SJSA1 (cell line): ENCODE data around the gene UPF3A. TPM values are rescaled to one million over a fixed set of nuclear protein-coding genes. Genes with fewer than 3 reads are reported as not detected.
"Not testable (repeated sequence)": the region's sequence is repeated elsewhere in the genome, so short reads cannot be mapped to it uniquely, and the experiment has no call there.

Experiments used
- DNase-seq, 2 experiments: peaks; one replicate each; pipeline ENCODE4 v3.0.0-alpha.2; 2015 to 2020; ENCODE audit warnings: low spot score in 2 of 2, low read depth in 1 of 2
- H3K27ac ChIP-seq: fragments of 250-450 bp; sonication (Bioruptor Pico); 2 replicates; pipeline ENCODE4 v1.5.1; 2020; ENCODE audit warnings: mild to moderate bottlenecking, moderate library complexity
- H3K27me3 ChIP-seq: fragments of 250-450 bp; sonication (Bioruptor Pico); replicated peaks from 2 replicates; pipeline ENCODE4 v1.5.1; 2020; ENCODE audit warnings: mild to moderate bottlenecking, moderate library complexity
- H3K36me3 ChIP-seq: fragments of 250-450 bp; sonication (Bioruptor Pico); 2 replicates; pipeline ENCODE4 v1.5.1; 2020; ENCODE audit warnings: mild to moderate bottlenecking
- H3K4me1 ChIP-seq: fragments of 250-450 bp; sonication (Bioruptor Pico); replicated peaks from 2 replicates; pipeline ENCODE4 v1.6.1; 2021; ENCODE audit warnings: mild to moderate bottlenecking
- H3K4me3 ChIP-seq: fragments of 250-450 bp; sonication (Bioruptor Pico); 2 replicates; pipeline ENCODE4 v1.5.1; 2020; ENCODE audit warnings: mild to moderate bottlenecking
- H3K9me3 ChIP-seq: fragments of 250-450 bp; sonication (Bioruptor Pico); replicated peaks from 2 replicates; pipeline ENCODE4 v1.5.1; 2020; ENCODE audit warnings: mild to moderate bottlenecking
- total RNA-seq: library from RNA; depleted of rRNA; stranded (reverse); fragments of >200 nt; shearing (Covaris generic); gene quantifications from 2 replicates; pipeline ENCODE4 v1.2.3, GENCODE V29; 2014

Gene UPF3A
- total RNA-seq, 1 experiment from 2014 or later, result 35.2 TPM

DNA sequence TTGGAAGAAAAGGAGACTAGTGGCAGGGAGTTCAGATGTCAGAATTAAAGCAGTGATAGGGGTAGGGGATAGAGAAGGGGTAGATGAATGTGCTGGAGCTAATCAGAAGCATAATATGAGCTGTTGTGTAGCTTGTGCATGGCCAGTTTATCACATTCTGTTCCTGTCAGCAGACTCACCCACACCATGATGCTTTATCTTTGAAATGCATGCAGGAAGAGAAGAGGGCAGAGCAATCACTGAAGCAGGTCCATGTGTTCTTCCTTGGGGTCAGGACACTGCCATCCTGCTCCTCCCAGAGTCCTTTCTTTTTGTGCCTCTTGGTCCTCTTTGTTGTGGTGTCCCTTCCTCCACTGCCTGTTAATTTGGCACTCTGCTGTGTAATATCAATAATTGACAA is 38.7 kb downstream of the UPF3A start:
- H3K36me3 ChIP-seq, result peaks cover 63% of the 10 kb centered on the region
- H3K27ac ChIP-seq, result no peak overlapping the region
- no peak overlapping the region for H3K4me3 ChIP-seq
- no peaks in the 10 kb centered on the region; the same call in 1 of the 2 replicates for H3K9me3 ChIP-seq
- DNase-seq, result no peak
- H3K4me1 ChIP-seq, result peaks cover 21% of the 10 kb centered on the region
- no peaks in the 10 kb centered on the region for H3K27me3 ChIP-seq

DNA sequence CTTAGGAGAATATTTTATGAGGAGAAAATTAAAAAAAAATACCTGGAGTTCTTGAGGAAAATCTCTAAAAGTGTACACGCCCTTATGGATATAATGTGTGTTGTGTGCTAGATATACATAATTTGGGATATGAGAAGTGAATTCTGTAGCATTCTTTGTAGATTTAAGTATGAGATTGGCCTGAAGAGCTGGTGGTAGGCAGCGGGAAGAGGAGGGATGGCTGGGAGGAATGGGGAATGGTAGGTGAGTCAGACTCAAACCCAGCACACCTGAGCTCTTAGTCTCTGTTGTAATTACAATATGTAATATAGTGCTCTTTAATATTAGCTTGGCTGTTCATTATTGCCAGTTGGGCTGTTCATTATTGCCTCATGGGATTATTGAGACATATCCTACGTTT is 39.9 kb downstream of the UPF3A start:
- Histone ChIP-seq H3K36me3 (peaks cover 70% of the 10 kb centered on the region), H3K9me3 (no peaks in the 10 kb centered on the region; the same call in 1 of the 2 replicates), H3K27me3 (no peaks in the 10 kb centered on the region), H3K27ac (no peak overlapping the region), H3K4me1 (peaks cover 16% of the 10 kb centered on the region), H3K4me3 (no peak overlapping the region)
- DNase-seq, result no peak

DNA sequence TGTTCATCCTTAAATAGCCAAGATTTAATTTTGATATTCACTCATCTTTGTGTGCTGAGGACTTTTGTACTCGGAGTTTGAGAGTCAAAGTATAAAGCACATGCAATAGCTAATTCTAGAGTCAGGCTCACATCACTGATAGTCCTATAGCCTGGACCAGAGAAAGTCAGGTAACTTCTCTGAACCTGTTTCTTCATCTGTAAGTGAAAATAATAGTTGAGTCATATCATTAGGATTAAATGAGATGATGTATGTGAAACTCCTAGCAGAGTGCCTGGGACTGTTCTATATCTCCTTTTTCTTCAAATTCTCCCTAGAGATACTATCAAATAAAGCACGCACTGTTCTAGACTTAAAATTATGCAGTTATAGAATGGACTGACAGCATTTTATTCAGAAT is 41.9 kb downstream of the UPF3A start:
- no peaks in the 10 kb centered on the region; the same call in 1 of the 2 replicates for H3K9me3 ChIP-seq
- no peaks in the 10 kb centered on the region for H3K27me3 ChIP-seq
- no peak overlapping the region for H3K27ac ChIP-seq
- H3K4me3 ChIP-seq, result no peak overlapping the region
- H3K36me3 ChIP-seq, result peaks cover 74% of the 10 kb centered on the region
- peaks cover 16% of the 10 kb centered on the region for H3K4me1 ChIP-seq
- no peak for DNase-seq

DNA sequence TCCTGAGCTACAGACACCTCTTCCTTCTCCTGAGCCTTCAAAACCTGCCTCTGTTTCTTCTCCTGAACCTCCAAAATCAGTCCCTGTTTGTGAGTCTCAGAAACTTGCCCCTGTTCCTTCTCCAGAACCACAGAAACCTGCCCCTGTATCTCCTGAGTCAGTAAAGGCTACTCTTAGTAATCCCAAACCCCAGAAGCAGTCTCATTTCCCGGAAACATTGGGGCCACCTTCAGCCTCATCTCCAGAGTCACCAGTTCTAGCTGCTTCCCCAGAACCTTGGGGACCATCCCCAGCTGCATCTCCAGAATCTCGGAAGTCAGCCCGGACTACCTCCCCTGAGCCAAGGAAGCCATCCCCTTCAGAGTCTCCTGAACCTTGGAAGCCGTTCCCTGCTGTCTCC is 42.9 kb downstream of the UPF3A start:
- peaks cover 75% of the 10 kb centered on the region for H3K36me3 ChIP-seq
- H3K27me3 ChIP-seq, result no peaks in the 10 kb centered on the region
- peaks cover 10% of the 10 kb centered on the region for H3K4me1 ChIP-seq
- no peak overlapping the region for H3K4me3 ChIP-seq
- H3K9me3 ChIP-seq, result no peaks in the 10 kb centered on the region; the same call in 1 of the 2 replicates
- DNase-seq, result no peak
- H3K27ac ChIP-seq, result no peak overlapping the region

DNA sequence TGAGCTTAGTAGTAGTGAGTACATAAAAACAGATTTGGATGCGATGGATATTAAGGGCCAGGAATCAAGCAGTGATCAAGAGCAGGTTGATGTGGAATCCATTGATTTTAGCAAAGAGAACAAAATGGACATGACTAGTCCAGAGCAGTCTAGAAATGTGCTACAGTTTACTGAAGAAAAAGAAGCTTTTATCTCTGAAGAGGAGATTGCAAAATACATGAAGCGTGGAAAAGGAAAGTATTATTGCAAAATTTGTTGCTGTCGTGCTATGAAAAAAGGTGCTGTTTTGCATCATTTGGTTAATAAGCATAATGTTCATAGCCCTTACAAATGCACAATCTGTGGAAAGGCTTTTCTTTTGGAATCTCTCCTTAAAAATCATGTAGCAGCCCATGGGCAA is 44.3 kb downstream of the UPF3A start:
- no peaks in the 10 kb centered on the region for H3K27me3 ChIP-seq
- no peaks in the 10 kb centered on the region for H3K4me1 ChIP-seq
- H3K9me3 ChIP-seq, result no peaks in the 10 kb centered on the region; the same call in 1 of the 2 replicates
- no peak for DNase-seq
- H3K27ac ChIP-seq, result no peak overlapping the region
- peaks cover 68% of the 10 kb centered on the region for H3K36me3 ChIP-seq
- H3K4me3 ChIP-seq, result no peak overlapping the region

DNA sequence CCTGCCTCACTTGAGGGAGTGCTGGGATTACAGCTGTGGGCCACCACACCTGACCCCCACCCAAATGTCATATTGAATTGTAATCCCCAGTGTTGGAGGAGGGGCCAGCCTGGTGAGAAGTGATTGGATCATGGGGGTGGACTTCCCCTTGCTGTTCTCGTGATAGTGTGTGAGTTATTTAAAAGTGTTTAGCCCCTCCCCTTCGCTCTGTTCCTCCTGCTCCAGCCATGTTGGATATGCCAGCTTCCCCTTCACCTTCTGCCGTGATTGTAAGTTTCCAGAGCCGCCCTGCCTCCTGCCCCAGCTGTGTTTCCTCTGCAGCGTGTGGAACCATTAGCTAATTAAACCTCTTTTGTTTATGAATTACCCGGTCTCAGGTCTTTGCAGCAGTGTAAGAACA is 46.6 kb downstream of the UPF3A start:
- Histone ChIP-seq H3K36me3 (peaks cover 47% of the 10 kb centered on the region), H3K27me3 (no peaks in the 10 kb centered on the region), H3K4me3 (no peak overlapping the region), H3K4me1 (no peaks in the 10 kb centered on the region), H3K9me3 (no peaks in the 10 kb centered on the region), H3K27ac (no peak overlapping the region)
- no peak for DNase-seq

DNA sequence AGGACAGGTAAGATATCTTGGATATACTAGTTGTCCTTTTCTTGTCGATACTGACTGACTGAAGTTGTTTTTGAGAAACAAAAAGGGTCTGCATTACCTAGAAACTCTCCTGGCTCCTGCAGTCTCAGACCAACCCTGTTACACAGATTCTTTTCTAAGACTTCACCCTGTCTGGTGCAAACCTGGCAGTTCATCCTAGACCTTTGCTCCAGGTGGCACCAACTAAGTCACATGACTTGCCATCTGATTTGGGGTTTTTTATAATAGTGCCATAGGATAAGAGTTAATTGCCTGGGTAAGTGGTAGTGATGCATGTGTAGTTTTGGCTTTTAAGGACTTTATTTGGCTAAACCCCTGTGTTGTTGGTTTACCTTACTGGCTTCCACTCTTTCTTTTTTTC is 47.2 kb downstream of the UPF3A start:
- no peak for DNase-seq
- Histone ChIP-seq H3K4me3 (no peak overlapping the region), H3K27ac (no peak overlapping the region), H3K4me1 (no peaks in the 10 kb centered on the region), H3K36me3 (peaks cover 42% of the 10 kb centered on the region), H3K9me3 (no peaks in the 10 kb centered on the region), H3K27me3 (no peaks in the 10 kb centered on the region)

DNA sequence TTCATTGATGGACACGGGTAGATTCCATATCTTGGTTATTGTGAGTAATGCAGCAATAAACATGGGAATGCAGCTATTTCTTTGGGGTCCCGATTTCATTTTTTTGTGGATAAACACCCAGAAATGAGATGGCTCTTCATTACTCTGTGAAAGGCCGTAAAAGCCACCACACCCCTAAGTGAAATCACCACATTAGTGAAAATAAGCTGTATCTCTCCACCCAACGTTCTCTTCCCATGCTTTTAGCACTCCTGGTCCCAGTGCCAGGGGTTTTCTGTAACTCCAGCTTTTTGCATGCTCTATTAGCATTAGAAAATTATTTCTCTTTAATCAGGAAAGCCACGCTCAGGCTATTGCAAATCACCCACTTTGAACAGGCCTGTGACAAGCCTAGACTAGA is 48.7 kb downstream of the UPF3A start:
- H3K27me3 ChIP-seq, result no peaks in the 10 kb centered on the region
- no peak overlapping the region for H3K4me3 ChIP-seq
- DNase-seq, result no peak
- no peaks in the 10 kb centered on the region for H3K9me3 ChIP-seq
- H3K27ac ChIP-seq, result no peak overlapping the region
- no peaks in the 10 kb centered on the region for H3K4me1 ChIP-seq
- peaks cover 27% of the 10 kb centered on the region for H3K36me3 ChIP-seq

DNA sequence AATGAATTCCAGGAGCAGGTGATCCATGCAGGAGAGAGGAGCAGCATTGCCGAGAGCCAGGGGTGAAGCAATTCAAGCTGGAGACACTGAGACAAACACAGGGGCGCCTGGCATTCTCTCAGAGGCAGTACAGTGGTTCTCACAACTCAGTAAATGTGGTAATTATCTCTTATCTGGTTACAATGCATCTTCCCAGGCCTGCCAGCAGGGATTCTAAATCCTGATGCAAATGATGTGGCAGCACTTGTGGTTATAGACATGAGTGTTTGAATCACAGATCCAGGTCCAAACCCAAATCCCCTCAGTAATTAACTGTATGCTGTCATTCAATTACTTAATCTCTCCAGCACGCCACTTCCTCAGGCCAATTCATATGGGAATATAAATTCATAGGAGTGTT is 52.5 kb downstream of the UPF3A start:
- H3K27me3 ChIP-seq, H3K9me3 ChIP-seq, H3K36me3 ChIP-seq, H3K27ac ChIP-seq, DNase-seq, H3K4me1 ChIP-seq, H3K4me3 ChIP-seq: not testable (repeated sequence)

DNA sequence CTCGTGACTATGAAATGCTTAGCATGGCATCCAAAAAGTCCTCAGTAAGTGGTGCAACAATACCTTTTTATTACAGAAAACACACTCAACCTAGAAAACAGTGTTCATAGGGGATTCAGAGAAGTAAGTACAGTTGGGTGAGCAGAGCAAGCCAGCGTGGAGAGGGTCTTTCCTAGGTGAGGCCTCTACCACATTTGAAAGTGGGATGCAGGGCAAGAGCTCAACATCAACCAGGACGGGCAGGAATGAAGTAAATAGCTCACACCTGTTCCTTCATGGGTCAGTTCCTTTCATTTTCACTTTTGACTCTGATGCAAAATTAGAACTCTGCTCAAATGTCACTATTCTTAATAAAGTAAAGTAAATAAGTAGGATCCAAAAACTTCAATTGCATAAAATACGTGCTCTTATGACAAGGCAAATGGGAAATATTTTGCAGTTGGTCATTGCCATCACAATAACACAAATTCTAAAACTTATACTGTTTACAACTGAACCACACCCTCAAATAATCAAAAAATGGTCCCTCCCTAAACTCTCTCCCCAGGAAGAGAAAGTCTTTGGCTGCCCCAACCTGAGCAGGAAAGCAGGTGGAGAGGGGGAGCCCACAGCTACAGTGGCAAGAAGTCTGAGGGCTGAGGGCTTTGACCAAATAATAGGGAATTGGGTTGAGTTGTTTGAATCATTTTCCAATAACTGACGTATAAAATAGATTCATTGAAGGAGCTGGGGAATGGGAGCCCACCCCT is 53.1 kb downstream of the UPF3A start:
- no peak overlapping the region for H3K27ac ChIP-seq
- H3K36me3 ChIP-seq, result no peaks in the 10 kb centered on the region
- H3K27me3 ChIP-seq, result no peaks in the 10 kb centered on the region
- H3K9me3 ChIP-seq, result no peaks in the 10 kb centered on the region
- H3K4me3 ChIP-seq, result no peak overlapping the region
- no peak for DNase-seq
- no peaks in the 10 kb centered on the region for H3K4me1 ChIP-seq

DNA sequence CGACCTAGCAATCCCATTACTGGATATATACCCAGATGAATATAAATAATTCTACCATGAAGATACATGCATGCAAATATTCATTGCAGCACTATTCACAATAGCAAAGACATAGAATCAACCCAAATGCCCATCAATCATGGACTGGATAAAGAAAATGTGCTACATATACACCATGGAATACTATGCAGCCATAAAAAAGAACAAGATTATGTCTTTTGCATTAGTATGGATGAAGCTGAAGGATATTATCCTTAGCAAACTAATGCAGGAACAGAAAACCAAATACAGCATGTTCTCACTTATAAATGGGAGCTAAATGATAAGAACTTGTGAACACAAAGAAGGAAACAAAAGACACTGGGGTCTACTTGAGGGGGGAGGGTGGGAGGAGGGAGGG is 55.1 kb downstream of the UPF3A start:
- H3K9me3 ChIP-seq, H3K4me3 ChIP-seq, H3K36me3 ChIP-seq, DNase-seq, H3K4me1 ChIP-seq, H3K27me3 ChIP-seq, H3K27ac ChIP-seq: not testable (repeated sequence)

DNA sequence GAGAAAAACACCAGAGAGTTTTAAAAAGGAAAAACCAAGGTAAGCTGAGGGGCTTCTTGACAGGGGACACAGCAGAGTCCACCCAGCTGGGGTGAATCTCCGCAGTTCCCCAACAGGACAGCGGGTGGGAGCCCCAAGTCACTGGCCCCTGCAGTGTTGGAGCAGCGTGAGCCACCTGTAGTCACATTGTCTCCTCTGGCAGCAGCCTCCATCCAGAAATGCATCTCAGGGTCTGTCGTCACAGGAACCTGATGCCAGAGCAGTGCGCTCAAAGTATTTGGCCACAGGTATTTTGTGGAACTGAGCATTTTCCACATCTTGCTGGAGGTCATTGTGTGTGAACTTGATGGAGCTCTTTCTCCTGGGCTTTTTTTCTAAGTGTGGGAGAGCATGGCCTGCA is 57.6 kb downstream of the UPF3A start:
- Histone ChIP-seq H3K36me3 (no peaks in the 10 kb centered on the region), H3K27me3 (no peaks in the 10 kb centered on the region), H3K9me3 (no peaks in the 10 kb centered on the region), H3K4me1 (no peaks in the 10 kb centered on the region), H3K4me3 (no peak overlapping the region), H3K27ac (no peak overlapping the region)
- DNase-seq, result no peak

DNA sequence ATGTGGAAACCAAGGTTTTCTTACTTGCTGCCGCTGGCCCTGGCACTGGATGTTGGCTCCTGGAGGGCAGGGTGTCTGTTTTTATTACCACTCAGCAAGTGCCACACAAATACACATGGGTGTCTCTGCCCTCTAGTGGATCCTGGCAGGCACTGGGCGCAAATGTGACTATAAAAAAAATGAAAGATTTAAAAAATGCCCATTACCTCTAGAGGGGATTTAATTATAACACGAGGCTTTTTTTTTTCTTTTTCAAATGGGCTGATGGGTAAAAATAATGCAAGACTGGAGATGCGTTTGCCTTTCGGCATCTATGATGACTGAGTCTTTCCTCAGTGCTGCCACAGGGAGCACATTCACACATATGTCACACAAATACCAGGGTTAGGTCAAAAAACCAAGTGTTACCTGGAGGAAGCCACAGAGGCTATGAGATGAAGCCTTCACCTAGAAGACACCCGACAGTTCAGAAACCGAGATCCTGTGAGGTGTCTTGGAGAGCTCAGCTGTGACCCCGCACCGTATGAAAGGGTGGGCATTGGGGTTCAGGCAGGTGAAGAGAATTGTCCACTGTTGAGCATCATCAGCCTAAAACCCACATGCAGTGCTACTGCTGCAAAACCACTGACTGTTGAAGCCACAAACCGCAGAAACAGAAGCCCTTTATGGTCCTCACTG is 58.6 kb downstream of the UPF3A start:
- no peaks in the 10 kb centered on the region for H3K9me3 ChIP-seq
- no peaks in the 10 kb centered on the region for H3K4me1 ChIP-seq
- no peak overlapping the region for H3K4me3 ChIP-seq
- H3K36me3 ChIP-seq, result no peaks in the 10 kb centered on the region
- H3K27me3 ChIP-seq, result no peaks in the 10 kb centered on the region
- no peak overlapping the region for H3K27ac ChIP-seq
- DNase-seq, result peak in 1 of 2 experiments; percentile 12

DNA sequence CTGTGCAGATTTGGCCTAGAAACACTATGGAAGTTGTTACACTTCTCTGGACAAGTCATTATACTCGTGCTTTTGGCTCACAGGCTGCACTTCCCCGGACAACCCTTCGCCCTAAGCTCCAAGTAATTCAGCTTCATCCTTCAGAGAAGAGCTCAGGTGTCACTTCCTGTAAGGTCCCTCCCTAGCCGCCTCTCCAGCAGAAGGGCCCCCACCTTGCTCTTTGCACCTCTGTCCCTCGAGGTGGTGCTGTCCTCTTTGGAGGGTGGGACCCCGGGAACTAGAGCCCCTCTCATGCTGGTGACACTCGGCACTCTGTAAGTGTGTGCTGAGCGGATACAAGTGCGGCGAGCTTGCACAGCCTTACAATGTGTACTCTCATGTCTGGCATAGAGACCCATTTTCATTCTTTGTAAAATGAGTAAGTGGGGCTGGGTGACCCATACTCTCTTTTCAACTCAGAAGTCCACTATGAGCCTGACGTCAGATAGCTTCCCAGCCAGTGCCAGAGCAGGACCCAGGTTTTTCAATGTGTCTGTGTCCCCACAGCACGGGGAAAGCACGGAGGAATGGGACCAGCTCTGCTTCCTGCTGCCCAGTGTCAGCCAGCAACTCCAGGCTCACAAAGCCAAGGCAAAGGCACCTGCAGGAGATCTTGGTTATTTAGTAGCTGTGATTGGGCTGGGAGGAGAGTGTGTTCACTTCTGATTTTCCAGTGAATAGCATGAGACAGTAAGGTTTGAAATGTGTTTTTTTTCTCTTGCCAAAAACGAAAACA is 59.8 kb downstream of the UPF3A start:
- DNase-seq, result no peak
- H3K4me1 ChIP-seq, result no peaks in the 10 kb centered on the region
- H3K9me3 ChIP-seq, result no peaks in the 10 kb centered on the region
- H3K36me3 ChIP-seq, result no peaks in the 10 kb centered on the region
- no peak overlapping the region for H3K4me3 ChIP-seq
- no peak overlapping the region for H3K27ac ChIP-seq
- no peaks in the 10 kb centered on the region for H3K27me3 ChIP-seq
